HepG2 (cell line): Measurements from ENCODE around the gene ASH1L. TPM values are rescaled to one million over a fixed set of nuclear protein-coding genes. Genes with fewer than 3 reads are reported as not detected.
A peak's percentile ranks its signal among the peaks of the same experiment; 100 is the strongest.

Experiments used
- BCL6 ChIP-seq: IDR thresholded peaks from 2 replicates; pipeline ENCODE4 v1.6.1; 2016; ENCODE audit warnings: missing genetic modification reagents, missing compliant biosample characterization
- GATAD1 ChIP-seq: IDR thresholded peaks from 2 replicates; pipeline ENCODE4 v1.6.1; 2016; ENCODE audit warnings: missing genetic modification reagents, missing compliant biosample characterization
- MIER2 ChIP-seq: IDR thresholded peaks from 2 replicates; pipeline ENCODE4 v1.6.1; 2016; ENCODE audit warnings: missing biosample characterization, missing genetic modification reagents
- ZBTB8A ChIP-seq: sonication (generic); formaldehyde crosslinking; IDR thresholded peaks from 2 replicates; pipeline ENCODE4 v1.4.0; 2020; ENCODE audit warnings: mild to moderate bottlenecking, low read depth, missing genetic modification reagents, borderline replicate concordance
- ZFYVE20 ChIP-seq: sonication (generic); formaldehyde crosslinking; IDR thresholded peaks from 2 replicates; pipeline ENCODE4 v1.8.0; 2023; ENCODE audit warnings: low read depth, mild to moderate bottlenecking, moderate library complexity, missing genetic modification reagents, borderline replicate concordance
- ZNF331 ChIP-seq: sonication (generic); formaldehyde crosslinking; IDR thresholded peaks from 2 replicates; pipeline ENCODE4 v1.4.0; 2020; ENCODE audit warnings: missing genetic modification reagents
- ZNF335 ChIP-seq: sonication (generic); formaldehyde crosslinking; IDR thresholded peaks from 2 replicates; pipeline ENCODE4 v1.4.0; 2020; ENCODE audit warnings: missing genetic modification reagents
- ZNF343 ChIP-seq: sonication (generic); formaldehyde crosslinking; IDR thresholded peaks from 2 replicates; pipeline ENCODE4 v1.4.0; 2020; ENCODE audit warnings: mild to moderate bottlenecking, missing genetic modification reagents
- ZNF350 ChIP-seq: sonication (generic); formaldehyde crosslinking; IDR thresholded peaks from 2 replicates; pipeline ENCODE4 v1.4.0; 2020; ENCODE audit warnings: mild to moderate bottlenecking, low read depth, missing genetic modification reagents, borderline replicate concordance
- ZNF543 ChIP-seq: sonication (generic); formaldehyde crosslinking; IDR thresholded peaks from 2 replicates; pipeline ENCODE4 v1.4.0; 2020; ENCODE audit warnings: mild to moderate bottlenecking, missing genetic modification reagents
- ZNF619 ChIP-seq: sonication (generic); formaldehyde crosslinking; IDR thresholded peaks from 2 replicates; pipeline ENCODE4 v1.4.0; 2020; ENCODE audit warnings: mild to moderate bottlenecking, missing genetic modification reagents
- ZNF891 ChIP-seq: sonication (generic); formaldehyde crosslinking; IDR thresholded peaks from 2 replicates; pipeline ENCODE4 v1.5.0; 2020; ENCODE audit warnings: mild to moderate bottlenecking, missing genetic modification reagents
- ZSCAN29 ChIP-seq: sonication (generic); formaldehyde crosslinking; conservative IDR thresholded peaks from 2 replicates; pipeline ENCODE4 v1.4.0; 2020; ENCODE audit warnings: mild to moderate bottlenecking, missing genetic modification reagents
- polyA plus RNA-seq, 8 experiments: library from polyadenylated mRNA; depleted of rRNA in 3 of 8; stranded (reverse) in 7 of 8; unstranded in 1 of 8; fragments of >200 nt; fragmentation: Illumina TruSeq in 4 of 8; extraction: Trizol in 4 of 8; gene quantifications; 2 replicates each; pipeline versions ENCODE4 v1.2.1 to v1.2.3, GENCODE V29; 2011 to 2016; ENCODE audit warnings: low read depth in 4 of 8, missing spikeins in 1 of 8, mixed read lengths in 1 of 8; ENCODE audit not compliant: insufficient read depth in 1 of 8
- total RNA-seq, 5 experiments: library from RNA; depleted of rRNA; stranded (reverse); fragments of >200 nt; fragmentation: Illumina TruSeq; extraction: Trizol; gene quantifications; 2 replicates each; pipeline ENCODE4 v1.2.3, GENCODE V29; 2016; ENCODE audit warnings: low read depth in 1 of 5
- TF ChIP-seq, protein P1 (sequence below): sonication (generic); formaldehyde crosslinking; IDR thresholded peaks from 2 replicates; pipeline ENCODE4 v1.4.0; 2020; ENCODE audit warnings: mild to moderate bottlenecking, missing genetic modification reagents
- TF ChIP-seq, protein P2 (sequence below): sonication (generic); formaldehyde crosslinking; IDR thresholded peaks from 2 replicates; pipeline ENCODE4 v1.8.0; 2022; ENCODE audit warnings: missing genetic modification reagents, mild to moderate bottlenecking, inconsistent platforms, borderline replicate concordance
- TF ChIP-seq, protein P3 (sequence below): sonication (generic); formaldehyde crosslinking; IDR thresholded peaks from 2 replicates; pipeline ENCODE4 v1.5.0; 2020; ENCODE audit warnings: missing genetic modification reagents
- TF ChIP-seq, protein P4 (sequence below): IDR thresholded peaks from 2 replicates; pipeline ENCODE4 v1.6.1; 2016; ENCODE audit warnings: mild to moderate bottlenecking, missing biosample characterization, missing genetic modification reagents
- TF ChIP-seq, protein P5 (sequence below): sonication (generic); formaldehyde crosslinking; IDR thresholded peaks from 2 replicates; pipeline ENCODE4 v1.4.0; 2020; ENCODE audit warnings: missing genetic modification reagents, borderline replicate concordance
- TF ChIP-seq, protein P6 (sequence below): sonication (generic); formaldehyde crosslinking; IDR thresholded peaks from 2 replicates; pipeline ENCODE4 v1.4.0; 2020; ENCODE audit warnings: missing genetic modification reagents, low read depth, mild to moderate bottlenecking, borderline replicate concordance
- TF ChIP-seq, protein P7 (sequence below): IDR thresholded peaks from 2 replicates; pipeline ENCODE4 v1.6.1; 2016; ENCODE audit warnings: low read depth, borderline replicate concordance

ASH1L gene
- total and polyA plus RNA-seq, 2 of the 13 experiments (the other 11 are each of a cell fraction or from before 2014, with no cell fraction given), result 10.2 to 15.3 TPM

DNA sequence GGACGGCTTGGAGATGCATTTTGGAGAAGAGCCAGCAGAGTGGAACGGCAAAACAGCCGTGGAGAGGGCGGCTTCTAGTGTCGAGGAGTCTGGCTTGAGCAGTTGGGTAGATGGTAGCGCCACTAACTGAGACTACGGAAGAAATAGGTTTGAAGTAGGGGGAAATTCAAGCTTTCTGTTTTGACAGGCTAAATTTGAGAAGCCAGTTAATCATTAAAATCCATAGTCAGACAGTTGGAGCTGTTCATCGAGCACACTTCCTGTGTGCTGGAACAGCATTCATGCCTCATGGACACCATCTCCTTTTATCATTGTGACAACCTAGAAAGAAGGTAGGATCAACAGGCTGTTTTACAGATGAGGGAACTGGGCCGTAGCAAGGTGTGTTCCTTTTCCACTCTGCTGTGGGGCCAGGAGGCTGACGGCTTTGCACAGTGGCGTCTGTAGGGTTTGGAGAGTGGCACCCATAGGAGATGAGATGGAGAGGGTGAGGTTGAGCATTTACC, 258.0 kb downstream of the ASH1L start (continued):
- TF ChIP-seq, protein P1, sequence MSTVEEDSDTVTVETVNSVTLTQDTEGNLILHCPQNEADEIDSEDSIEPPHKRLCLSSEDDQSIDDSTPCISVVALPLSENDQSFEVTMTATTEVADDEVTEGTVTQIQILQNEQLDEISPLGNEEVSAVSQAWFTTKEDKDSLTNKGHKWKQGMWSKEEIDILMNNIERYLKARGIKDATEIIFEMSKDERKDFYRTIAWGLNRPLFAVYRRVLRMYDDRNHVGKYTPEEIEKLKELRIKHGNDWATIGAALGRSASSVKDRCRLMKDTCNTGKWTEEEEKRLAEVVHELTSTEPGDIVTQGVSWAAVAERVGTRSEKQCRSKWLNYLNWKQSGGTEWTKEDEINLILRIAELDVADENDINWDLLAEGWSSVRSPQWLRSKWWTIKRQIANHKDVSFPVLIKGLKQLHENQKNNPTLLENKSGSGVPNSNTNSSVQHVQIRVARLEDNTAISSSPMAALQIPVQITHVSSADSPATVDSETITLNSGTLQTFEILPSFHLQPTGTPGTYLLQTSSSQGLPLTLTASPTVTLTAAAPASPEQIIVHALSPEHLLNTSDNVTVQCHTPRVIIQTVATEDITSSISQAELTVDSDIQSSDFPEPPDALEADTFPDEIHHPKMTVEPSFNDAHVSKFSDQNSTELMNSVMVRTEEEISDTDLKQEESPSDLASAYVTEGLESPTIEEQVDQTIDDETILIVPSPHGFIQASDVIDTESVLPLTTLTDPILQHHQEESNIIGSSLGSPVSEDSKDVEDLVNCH (CRISPR knock-in tag), result no peak
- TF ChIP-seq GATAD1 (CRISPR knock-in tag) (0 out of 2 replicates have a peak, but pooled peaks have one; percentile 22), ZNF543 (no peak), ZFYVE20 (no peak), ZNF891 (no peak), ZNF350 (no peak), ZNF335 (CRISPR knock-in tag) (no peak), MIER2 (CRISPR knock-in tag) (no peak), ZNF331 (CRISPR knock-in tag) (peak; percentile 11; the same call in 1 of the 2 replicates), BCL6 (CRISPR knock-in tag) (0 out of 2 replicates have a peak, but pooled peaks have one; percentile 26), ZBTB8A (no peak), ZNF343 (CRISPR knock-in tag) (0 out of 2 replicates have a peak, but pooled peaks have one; percentile 1), ZSCAN29 (CRISPR knock-in tag) (no peak), ZNF619 (CRISPR knock-in tag) (0 out of 2 replicates have a peak, but pooled peaks have one; percentile 40)
- TF ChIP-seq, protein P2, sequence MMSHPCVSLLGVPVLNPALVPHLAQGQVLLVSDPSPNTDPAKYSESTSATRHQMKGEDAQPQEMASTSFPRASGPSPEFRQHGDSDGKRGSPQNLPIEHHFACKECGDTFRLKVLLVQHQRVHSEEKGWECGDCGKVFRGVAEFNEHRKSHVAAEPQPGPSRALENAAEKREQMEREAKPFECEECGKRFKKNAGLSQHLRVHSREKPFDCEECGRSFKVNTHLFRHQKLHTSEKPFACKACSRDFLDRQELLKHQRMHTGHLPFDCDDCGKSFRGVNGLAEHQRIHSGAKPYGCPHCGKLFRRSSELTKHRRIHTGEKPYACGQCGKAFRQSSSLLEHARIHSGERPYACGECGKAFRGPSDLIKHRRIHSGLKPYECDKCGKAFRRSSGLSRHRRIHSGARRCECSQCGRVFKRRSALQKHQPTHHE (CRISPR knock-in tag), result no peak
- TF ChIP-seq, protein P3, sequence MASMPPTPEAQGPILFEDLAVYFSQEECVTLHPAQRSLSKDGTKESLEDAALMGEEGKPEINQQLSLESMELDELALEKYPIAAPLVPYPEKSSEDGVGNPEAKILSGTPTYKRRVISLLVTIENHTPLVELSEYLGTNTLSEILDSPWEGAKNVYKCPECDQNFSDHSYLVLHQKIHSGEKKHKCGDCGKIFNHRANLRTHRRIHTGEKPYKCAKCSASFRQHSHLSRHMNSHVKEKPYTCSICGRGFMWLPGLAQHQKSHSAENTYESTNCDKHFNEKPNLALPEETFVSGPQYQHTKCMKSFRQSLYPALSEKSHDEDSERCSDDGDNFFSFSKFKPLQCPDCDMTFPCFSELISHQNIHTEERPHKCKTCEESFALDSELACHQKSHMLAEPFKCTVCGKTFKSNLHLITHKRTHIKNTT (CRISPR knock-in tag), result no peak
- TF ChIP-seq, protein P4, sequence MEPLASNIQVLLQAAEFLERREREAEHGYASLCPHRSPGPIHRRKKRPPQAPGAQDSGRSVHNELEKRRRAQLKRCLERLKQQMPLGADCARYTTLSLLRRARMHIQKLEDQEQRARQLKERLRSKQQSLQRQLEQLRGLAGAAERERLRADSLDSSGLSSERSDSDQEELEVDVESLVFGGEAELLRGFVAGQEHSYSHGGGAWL (CRISPR knock-in tag), result no peak
- TF ChIP-seq, protein P5, sequence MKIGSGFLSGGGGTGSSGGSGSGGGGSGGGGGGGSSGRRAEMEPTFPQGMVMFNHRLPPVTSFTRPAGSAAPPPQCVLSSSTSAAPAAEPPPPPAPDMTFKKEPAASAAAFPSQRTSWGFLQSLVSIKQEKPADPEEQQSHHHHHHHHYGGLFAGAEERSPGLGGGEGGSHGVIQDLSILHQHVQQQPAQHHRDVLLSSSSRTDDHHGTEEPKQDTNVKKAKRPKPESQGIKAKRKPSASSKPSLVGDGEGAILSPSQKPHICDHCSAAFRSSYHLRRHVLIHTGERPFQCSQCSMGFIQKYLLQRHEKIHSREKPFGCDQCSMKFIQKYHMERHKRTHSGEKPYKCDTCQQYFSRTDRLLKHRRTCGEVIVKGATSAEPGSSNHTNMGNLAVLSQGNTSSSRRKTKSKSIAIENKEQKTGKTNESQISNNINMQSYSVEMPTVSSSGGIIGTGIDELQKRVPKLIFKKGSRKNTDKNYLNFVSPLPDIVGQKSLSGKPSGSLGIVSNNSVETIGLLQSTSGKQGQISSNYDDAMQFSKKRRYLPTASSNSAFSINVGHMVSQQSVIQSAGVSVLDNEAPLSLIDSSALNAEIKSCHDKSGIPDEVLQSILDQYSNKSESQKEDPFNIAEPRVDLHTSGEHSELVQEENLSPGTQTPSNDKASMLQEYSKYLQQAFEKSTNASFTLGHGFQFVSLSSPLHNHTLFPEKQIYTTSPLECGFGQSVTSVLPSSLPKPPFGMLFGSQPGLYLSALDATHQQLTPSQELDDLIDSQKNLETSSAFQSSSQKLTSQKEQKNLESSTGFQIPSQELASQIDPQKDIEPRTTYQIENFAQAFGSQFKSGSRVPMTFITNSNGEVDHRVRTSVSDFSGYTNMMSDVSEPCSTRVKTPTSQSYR (CRISPR knock-in tag), result no peak
- TF ChIP-seq, protein P6, sequence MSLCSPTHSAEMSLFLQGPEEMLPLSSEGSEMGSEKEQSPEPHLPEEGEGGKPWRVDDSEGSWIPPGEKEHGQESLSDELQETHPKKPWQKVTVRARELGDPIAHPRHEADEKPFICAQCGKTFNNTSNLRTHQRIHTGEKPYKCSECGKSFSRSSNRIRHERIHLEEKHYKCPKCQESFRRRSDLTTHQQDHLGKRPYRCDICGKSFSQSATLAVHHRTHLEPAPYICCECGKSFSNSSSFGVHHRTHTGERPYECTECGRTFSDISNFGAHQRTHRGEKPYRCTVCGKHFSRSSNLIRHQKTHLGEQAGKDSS (CRISPR knock-in tag), result 0 out of 2 replicates have a peak, but pooled peaks have one; percentile 45
- TF ChIP-seq, protein P7, sequence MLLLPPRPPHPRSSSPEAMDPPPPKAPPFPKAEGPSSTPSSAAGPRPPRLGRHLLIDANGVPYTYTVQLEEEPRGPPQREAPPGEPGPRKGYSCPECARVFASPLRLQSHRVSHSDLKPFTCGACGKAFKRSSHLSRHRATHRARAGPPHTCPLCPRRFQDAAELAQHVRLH (CRISPR knock-in tag), result no peak
